Adrenal gland (tissue), 5 donors: ENCODE data around the gene NUAK2.

ENCODE experiments used
- POLR2A ChIP-seq, 2 donors: fragments of 450-650 bp; IDR thresholded peaks; one replicate each; pipeline ENCODE4 v1.6.1; 2017; ENCODE audit warnings: antibody characterized with exemption in 2 of 2, mild to moderate bottlenecking in 2 of 2, moderate library complexity in 1 of 2
- TF ChIP-seq, protein P1 (sequence below), 6 experiments: fragments of 450-650 bp in 4 of 6; fragments of 200-600 bp in 2 of 6; sonication (generic) in 1 of 6; IDR thresholded peaks; 1 replicate in 5 of 6; 2 replicates in 1 of 6; pipeline versions ENCODE4 v1.5.1 to v1.8.0; 2016 to 2021; ENCODE audit warnings: antibody characterized with exemption in 6 of 6, mild to moderate bottlenecking in 2 of 6, moderate library complexity in 1 of 6
- donor health status: DM: no; HTN: no; CAD: no.

DNA sequence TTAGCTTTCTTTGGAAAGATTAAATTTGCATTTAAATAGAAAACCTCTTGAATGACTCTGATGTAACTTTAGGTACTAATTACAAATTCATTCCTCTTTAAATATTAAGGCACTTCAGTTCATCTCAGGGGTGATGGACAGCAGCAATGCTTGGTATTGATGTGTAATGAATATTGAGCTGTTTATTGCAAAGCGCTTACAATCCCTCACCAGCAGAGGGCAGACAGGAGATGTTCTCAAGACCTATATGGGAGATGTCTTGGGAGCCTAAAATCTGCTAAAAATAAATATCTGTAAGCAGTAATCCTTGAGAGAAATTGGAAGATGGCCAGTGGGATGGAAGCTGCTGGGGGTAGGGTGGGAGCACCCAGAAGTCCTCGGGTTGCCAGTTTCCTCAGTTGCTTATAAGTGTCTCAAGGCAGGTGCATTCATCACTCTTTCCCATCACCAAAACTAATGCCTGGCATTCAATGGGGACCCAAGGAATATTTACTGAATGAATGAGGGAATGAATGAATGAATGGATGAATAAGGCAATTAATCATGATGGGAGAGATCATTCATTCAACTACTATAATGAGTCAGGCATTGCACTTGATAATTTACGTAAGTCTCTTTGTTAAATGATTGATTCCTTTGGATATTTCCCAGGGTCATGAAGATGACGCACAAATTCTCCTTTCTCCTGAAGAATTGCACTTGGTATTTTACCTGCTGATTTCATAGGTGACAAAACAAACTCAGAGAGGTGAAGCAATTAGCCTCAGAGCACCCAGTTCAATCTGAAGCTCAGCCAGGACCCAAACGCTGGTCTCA lies 32.9 kb upstream of the NUAK2 start:
- TF ChIP-seq, protein P1, sequence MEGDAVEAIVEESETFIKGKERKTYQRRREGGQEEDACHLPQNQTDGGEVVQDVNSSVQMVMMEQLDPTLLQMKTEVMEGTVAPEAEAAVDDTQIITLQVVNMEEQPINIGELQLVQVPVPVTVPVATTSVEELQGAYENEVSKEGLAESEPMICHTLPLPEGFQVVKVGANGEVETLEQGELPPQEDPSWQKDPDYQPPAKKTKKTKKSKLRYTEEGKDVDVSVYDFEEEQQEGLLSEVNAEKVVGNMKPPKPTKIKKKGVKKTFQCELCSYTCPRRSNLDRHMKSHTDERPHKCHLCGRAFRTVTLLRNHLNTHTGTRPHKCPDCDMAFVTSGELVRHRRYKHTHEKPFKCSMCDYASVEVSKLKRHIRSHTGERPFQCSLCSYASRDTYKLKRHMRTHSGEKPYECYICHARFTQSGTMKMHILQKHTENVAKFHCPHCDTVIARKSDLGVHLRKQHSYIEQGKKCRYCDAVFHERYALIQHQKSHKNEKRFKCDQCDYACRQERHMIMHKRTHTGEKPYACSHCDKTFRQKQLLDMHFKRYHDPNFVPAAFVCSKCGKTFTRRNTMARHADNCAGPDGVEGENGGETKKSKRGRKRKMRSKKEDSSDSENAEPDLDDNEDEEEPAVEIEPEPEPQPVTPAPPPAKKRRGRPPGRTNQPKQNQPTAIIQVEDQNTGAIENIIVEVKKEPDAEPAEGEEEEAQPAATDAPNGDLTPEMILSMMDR (IDR thresholded peaks at IDR 0.05) = peak; percentile 59 to 90 (median 86)
- no peak for TF ChIP-seq POLR2A (IDR thresholded peaks at IDR 0.05)
